Activated T-cell treated with anti-CD3 and anti-CD28 coated beads for 24 hours (primary cell): ENCODE results near the gene GNAS-AS1.
A peak's percentile ranks its signal among the peaks of the same experiment; 100 is the strongest.

Source experiments
- DNase-seq: peaks from one replicate; pipeline ENCODE4 v3.0.0-alpha.2; 2020; ENCODE audit warnings: low read depth

Gene GNAS-AS1

DNA sequence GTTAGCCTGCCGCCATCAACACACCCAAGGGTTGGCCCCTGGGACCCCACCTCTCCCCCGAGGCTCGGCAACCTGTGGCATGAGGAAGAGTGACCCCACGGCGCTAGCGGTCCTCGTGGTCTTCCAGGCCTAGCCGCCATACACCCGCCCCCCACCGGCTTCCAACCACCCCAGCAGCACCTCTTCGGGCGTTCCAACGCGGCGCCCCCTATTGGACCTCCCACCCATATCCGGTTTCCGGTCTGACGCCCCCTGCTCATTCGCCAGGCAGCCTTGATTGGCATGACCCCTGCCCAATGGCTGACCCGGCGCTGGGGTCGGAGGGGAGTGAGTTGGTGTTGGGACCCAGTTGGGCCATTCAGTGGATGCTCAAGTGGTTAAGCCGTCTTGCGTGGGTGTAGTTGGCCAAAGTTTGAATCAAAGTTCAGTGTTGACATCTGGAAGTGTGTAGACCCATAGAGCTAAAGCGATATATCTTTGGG lies at the start of gene GNAS-AS1:
TSS of gene GNAS-AS1 (minus strand) at position 210 of the 482 bp plus-strand sequence.
- DNase-seq = peak; percentile 74

DNA sequence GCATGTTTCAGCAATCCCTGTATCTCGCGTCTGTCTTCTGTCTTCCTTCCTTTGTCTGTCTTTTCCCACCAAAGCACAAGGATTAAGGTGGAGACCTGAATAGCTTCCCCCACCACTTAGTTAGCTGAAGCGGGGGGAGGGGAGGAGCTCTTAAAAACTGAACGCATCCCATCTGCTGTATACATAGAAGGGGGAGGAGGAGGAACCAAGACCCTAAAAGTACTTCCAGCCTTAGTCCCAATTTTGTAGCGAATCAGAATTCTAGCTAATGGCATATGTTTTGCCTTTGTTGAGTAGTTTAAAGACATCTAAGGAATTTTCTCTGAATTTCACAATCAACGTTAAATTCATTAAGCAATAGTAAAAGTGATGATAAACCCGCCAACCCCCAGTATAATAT lies 49.7 kb upstream of the GNAS-AS1 start:
- DNase-seq = no peak

DNA sequence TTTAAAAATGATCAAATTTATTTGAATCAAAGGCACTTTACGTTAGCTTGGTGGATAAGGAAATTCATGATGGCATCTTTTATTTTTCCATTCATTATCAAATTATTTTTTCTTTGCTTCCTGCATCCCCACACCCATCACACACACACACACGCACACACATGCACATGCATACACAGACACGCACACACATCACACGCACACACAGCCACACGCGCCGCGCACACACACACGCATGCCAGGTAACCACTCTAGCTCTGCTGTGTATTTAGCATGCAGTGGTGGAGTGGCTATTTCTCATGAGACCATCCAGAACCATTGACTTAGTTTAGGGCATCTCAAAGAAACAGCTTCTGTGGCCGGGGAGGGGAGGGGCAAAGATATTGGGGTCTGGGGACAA lies 48.8 kb upstream of the GNAS-AS1 start:
- DNase-seq = no peak

DNA sequence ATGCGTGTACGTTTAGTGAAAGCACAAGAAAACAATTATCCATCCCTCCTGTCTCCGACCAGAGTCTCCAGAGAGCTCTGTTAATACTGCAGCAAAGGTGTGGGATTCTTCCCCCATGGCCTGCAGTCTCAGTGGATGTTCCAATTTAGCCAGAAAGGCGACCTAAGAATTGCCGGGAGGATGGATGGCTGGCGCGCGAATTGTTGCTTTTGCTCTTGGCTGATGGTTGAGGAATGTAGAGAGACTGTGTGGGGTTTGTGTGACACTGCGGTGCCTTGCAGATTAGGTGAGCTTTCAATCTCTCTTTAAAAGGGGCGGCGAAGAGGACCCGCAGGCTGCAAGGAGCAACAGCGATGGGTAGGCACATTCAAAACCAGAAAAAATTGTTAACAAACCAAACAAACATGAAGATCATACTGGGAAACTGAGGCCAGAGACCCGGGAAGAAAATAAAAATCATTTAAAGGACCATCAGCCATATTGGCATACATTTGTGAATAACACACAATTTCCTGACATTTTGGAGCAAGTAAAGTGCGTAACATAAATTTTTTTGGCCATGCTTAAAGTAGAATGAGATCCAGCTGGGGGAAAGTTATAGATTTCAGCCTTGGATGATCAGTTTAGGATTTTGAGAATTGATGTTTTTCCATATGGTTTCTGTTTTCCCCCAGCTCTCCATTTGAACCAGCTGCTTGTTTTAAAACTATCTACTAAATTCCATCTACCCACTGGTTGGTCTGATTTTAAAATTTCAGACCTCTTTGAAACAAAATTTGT lies 48.1 kb upstream of the GNAS-AS1 start:
- DNase-seq = no peak

DNA sequence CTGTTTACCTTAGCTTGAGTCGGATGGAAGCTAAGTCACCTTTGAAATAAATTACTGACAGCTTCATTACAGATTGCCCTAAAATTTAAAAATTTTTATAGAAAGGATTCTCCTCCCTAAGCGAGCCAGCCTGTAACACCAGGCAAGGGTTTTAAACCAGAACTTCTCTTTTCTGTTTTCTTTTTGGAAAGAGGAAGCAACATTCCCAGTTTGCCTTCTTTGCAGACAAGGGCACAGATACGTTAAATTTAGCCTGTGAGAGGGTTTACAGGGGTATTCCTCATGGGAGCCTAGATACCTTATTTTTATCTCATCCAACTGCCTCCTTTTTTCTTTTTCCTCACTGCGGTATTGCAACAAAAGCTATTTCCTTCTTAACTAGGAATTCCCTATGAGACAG lies 46.8 kb upstream of the GNAS-AS1 start:
- DNase-seq = no peak

DNA sequence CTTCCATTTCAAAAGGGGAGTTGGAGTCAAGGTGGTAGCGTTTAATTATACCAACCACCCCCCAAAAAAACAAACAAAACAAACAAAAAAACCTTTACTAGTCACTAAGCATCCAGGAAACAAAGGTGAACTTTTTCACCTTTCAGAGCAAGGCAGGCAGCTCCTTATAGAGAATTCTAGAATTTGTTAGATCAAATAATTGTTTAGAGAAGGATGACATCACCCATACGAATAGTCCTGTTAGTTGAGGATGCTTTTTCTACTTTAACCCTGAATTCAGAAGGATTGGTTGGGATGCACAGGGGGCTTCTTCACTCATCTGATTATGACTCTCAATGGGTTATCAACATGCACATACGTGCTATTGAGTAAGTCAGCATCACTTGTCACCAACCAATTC lies 46.1 kb upstream of the GNAS-AS1 start:
- no peak for DNase-seq

DNA sequence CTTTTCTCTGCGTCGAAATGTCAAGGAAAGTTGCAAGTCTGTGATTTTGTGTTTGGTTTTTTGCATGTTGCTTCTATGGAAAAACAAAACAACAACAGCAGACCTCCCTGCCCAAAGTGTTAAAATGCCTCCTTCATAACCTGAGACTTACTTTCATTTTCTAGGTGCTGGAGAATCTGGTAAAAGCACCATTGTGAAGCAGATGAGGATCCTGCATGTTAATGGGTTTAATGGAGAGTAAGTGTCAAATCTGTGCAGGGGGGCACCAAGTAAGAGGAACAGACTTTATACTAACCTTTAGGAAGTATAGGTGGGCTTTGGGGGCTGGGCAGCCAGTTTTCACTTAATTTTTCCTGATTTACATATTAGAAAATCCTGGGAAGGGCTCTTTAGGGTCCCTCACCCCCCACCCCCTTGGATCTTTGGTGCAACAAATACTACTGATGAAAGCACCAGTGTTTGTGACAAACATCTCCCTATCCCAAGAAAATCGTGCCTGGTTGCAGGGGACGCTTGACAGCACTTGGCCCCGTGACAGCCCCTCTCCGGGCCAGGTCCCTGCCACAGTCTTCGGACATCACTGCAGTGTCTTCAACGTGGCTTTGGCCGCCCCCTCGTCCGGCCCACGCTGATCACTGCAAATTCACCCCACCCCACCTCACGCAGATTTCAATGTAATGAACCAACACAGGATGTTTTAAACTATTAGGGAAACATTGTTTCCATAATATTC lies 44.9 kb upstream of the GNAS-AS1 start:
- no peak for DNase-seq

DNA sequence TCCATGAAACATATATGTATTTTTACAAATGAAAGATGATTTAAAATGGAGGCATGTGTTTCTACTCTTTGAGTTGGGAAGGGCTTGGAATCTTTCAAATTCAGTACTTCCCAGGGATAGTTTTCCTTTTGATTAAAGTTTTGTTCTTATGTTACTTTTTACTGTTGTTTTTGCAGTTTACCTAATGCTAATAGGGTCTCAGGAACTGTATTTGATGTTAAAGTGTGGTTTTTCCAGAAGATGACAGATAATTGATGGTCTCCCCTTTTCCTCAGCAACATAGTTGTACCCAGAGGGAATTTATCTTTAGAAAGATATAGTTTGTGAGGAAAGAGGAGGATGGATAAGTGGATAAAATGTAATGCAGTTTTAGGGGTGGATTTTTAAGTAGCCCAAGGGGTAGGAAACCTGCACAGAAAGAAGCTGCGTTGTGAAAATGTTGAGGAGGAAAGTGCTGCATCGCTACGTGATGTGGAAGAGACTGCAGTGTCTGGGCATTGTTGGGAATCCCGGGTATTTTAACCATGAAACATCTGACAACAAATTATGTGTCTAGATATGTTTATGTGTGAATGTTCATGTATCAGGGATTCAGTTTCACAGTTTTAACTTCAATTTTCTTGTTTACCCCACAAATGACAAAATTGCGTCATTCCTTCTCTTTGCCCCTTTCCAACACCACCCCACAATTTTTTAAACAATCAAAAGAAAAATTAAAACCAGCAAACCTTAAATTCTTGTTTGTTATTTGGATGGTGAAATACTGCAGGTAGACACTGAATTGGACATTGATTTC lies 44.1 kb upstream of the GNAS-AS1 start:
- DNase-seq = no peak

DNA sequence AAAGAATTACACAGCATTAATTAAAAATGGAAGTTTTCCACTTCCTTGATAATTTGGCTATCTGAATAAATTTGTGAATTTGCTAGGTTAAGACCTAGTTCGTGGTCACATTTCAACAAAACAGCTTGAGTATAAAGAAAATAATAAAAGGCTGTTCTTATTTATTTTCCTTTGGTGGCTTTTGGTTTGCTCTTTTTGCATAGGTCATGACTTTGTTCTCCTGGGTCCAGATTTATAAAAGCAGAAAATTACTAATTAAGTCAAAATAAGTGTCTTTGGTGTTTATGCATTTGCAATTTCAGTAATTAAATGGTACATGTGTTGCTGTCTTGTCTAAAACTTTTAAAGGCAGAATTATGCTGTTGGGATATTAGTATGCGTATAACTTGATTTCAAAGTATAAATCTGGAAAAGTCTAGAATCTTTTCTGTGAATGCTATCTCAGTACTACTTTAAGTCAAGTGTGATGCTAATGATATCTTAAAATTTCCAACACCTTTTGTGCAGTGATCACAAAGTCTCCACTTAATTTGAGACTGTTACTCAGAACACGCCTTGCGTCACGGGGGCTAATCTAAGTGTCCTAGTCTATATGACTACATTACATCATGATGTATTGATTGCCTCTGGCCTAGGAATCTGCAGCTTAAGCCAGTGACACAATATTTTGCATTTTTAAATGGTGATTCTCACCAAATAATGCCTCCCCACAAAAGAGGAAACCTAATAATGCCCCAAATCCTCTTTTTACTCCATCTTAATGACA lies 42.8 kb upstream of the GNAS-AS1 start:
- DNase-seq = no peak

DNA sequence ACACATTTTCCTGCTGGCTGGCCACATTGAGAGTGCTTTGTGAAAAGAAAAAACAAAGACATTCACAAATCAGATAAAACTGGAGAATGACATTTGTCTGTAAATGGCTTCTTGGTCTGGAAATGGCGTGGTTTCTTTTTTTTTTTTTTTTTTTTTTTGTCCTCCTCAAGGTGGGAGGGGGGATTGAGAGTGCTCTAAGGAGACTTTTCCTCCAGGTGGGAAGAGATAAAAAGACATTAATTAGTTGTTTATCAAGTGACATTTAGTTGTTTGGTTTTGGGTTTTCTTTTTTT lies 42.2 kb upstream of the GNAS-AS1 start:
- DNase-seq = no peak

DNA sequence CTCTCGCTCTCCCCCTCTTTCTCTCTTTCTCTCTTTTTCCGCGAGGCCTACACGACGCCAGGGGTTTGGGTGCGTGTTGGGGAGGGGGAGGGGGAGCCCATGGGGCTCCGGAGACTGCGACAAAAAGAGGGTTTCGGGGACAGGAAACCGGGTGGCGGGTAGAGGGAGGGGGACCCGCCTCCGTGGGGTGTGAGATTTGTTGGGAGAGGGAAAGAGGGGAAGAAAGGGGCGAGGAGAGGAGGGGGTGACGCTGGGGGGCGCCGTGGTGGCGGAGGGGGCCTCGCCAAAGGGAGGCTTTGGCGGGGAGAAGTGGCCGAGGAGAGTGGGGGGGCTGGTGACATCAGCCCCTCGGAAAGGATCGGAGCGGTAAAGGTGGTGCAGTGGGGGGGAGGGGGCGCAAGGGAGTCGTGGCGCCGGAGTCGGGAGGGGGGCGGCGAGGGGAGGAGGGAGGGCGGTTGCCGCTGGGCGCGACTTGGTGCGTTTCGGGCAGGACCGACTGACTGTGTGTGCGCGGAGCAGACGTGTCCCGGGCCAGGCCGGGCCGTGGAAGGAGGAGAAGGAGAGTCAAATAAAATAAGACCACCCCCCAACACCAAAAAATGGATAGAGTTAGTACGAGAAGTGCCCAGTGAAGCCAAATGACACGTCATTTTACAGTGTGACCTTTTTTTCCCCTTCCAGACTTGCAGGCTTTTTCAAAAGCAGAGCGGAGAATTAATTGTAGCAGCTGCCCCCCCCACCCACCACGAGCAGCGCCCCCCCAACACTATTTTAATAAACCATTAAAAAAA lies 41.6 kb upstream of the GNAS-AS1 start:
- peak; percentile 63 for DNase-seq

DNA sequence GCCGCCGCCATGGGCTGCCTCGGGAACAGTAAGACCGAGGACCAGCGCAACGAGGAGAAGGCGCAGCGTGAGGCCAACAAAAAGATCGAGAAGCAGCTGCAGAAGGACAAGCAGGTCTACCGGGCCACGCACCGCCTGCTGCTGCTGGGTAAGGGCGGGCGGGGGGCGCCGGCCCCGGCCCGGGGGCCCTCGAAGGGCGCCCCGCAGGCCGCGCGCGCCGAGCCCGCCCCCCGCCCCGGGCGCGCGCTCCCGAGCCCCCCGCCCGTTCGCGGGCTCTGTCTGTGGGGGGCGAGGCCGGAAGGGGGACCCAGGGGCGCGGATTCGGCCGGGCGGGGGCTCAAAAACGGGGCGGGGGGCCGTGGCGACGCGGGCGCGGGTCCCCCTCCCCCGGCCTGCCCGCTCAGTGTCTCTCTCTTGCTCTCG lies 41.0 kb upstream of the GNAS-AS1 start:
- DNase-seq = no peak

DNA sequence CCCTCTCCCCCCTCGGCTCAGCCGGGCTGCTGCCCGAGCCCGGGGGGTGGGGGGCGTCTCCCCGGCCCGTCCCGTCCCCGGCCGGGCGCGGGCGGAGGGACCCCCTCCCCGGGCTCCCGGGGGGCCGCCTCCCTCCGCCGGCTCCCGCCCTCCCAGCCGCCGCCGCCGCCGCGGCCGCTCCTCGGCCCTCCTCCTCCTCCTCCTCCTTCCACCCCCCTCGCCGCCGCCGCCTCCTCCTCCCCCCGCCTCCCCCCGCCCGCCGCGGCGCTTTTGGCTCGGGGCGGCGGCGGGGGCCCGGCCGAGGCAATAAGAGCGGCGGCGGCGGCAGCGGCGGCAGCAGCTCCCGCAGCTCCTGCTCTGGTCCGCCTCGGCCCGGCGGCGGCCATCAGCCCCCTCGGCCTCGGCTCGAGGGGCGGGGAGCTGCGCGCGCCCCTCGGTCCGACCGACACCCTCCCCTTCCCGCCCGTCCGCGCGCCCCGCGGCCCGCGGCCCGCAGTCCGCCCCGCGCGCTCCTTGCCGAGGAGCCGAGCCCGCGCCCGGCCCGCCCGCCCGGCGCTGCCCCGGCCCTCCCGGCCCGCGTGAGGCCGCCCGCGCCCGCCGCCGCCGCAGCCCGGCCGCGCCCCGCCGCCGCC lies 40.5 kb upstream of the GNAS-AS1 start:
- peak; percentile 62 for DNase-seq

DNA sequence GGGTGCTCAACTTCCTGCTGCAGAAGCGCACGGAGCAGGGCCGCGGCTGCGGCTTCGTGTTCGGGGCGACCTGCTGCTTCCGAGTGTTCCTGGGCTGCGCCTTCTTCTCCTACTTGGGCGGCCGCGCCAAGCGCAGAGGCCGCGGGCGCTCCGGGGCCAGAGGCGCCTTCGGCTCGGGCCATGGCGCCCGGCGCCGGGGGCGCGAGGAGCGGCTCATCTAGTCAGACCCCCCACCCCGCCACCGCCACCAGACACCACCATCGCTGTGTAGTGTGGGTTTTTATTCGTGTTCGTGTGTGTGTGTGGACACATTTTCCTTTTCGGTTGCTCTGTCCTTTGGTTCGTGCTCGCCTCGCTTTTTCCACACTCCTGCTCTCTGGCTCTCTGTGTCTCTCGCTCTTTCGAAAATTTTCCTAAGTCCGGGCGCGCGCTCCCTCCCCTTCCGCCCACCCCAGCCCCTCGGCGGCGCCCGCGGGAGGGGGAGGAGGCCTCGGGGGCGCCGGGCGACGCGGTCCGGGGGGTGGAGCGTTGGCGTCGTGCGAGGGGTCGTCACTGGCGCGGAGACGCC lies 39.9 kb upstream of the GNAS-AS1 start:
- DNase-seq = peak; percentile 59

DNA sequence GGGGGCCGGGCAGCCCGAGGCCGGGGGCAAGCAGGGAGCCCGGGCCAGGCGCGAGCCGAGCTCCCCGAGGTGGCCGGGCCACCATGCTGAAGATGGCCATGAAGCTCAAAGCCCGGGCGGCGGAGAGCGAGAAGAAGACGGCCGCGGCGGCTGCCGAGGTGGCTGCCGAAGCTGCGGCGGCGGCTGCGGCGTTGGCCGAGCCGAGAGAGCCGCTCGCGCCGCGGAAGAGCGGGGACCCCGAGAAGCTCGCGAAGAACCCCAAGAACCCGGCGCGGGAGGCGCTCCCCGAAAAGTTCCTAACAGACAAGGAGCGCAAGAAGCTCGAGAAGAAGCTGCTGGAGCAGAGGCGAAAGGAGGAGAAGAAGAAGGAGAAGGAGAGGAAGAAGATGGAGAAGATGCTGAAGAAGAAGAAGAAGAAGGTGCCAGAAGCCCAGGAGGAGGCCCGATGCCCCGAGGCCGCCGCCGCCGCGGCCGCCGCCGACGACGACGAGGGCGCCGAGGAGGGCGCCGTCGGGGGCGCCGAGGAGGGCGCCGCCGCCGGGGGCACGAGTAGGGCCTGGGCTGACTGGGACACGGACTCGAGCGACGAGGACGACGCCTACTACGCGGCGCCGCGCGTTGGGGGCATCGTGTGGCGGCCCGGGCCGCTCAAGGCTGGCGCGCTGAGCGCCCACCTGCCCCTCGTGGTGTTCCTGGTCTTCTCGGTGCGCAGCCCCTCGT lies 39.3 kb upstream of the GNAS-AS1 start:
- DNase-seq = no peak

DNA sequence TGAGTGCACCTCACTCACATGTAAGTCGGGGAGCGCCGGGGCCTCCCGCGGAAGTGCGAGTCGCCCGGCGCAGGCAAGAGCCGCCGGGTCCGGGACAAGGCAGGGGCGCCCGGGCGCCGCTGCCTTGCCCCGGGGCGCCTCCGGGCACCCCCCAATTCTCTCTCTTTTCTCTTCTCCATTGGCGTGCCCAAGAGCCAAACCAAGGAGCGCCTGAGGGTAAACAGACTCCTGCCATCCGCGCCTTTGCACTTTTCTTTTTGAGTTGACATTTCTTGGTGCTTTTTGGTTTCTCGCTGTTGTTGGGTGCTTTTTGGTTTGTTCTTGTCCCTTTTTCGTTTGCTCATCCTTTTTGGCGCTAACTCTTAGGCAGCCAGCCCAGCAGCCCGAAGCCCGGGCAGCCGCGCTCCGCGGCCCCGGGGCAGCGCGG lies 38.6 kb upstream of the GNAS-AS1 start:
- DNase-seq = no peak

DNA sequence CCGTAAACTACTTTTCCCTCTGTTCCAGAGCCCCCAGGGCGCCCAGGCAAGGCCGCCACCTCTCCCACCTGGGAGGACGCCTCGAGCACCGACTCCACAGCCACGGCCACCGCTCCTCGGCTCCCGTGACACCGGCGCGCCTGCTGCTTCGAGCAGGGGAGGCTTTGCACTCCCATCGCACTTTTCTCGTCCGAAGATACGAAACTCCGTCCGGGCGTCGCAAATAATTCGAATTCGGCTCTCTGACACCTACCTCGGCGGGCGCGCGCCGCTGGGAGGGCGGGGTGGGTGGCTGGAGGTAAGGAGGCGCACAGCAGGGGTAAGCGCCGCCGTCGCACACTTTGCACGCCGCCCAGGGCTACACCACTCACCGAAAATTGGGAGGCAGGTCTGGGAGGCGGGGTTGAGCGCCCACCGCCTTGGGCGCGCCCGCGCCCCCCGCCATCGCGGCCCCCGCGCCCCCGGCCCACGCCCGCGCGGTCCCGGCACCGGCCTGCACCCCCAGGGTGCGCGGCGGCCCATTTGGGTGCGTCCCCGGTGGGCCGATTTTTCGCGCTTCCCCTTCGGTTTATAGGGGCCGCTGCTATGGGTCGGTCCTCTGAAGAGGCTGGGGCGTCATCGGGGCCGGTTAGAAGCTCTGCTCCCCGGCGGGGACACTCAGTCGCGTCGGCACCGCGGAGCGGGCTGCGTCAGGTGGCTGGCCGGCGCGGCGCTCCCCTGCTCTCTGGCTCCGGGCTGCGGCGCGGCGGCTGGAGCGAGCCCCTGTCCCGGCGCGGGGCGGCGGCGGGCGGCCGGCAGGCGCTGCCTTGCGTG lies 38.0 kb upstream of the GNAS-AS1 start:
- peak; percentile 73 for DNase-seq

DNA sequence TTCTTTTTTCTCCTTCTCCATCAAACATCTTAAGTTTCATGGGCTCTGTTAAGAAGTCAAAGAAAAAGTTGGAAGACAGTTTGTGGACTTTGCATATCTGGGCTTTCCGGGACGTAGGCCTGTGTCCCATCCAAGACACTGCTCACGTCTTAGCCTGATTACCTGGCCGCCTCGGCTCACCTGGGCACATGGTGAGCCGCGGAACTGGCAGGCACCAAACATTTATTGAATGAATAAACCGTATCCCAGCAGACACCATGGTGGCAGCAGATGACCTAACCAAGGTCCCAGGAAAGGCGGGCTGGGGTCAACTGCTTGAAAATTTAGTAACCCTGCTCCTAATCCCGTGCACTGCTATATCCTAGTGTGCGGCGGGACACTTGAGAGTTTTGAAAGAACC lies 37.4 kb upstream of the GNAS-AS1 start:
- no peak for DNase-seq

DNA sequence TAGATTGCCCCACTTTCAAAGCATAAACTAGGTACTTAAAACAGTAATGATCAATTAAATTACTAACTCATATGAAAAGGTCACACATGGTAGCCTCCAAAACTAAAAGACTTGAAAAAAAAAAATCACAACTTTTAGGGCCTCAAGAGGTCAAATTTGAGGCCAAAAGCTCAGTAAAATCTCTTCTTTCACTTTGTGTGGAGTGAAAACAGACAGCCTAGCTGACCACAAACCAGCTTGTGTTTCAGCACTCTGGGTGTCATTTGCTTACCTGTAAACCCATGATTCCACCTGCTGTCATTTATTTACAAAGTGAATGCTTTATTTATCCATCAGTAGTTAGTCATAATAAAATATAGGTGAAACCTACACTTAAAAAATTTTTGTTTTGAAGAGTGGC lies 35.8 kb upstream of the GNAS-AS1 start:
- DNase-seq = no peak
